Putamen (tissue), 1 donor: ENCODE measurements around the gene ARL15.
"Not testable (repeated sequence)": the region's sequence is repeated elsewhere in the genome, so short reads cannot be mapped to it uniquely, and the experiment has no call there.

Source experiments
- DNase-seq: peaks from one replicate; pipeline ENCODE4 v3.0.0-alpha.2; 2016; ENCODE audit warnings: low spot score

The ARL15 gene

DNA sequence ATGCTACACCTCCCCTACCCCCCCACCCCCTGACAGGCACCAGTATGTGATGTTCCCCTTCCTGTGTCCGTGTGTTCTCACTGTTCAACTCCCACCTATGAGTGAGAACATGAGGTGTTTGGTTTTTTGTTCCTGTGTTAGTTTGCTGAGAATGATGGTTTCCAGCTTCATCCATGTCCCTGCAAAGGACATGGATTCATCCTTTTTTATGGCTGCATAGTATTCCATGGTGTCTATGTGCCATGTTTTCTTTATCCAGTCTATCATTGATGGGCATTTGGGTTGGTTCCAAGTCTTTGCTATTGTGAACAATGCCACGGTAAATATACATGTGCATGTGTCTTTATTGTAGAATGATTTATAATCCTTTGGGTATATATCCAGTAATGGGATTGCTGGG, 328.1 kb downstream of the ARL15 start:
- DNase-seq: not testable (repeated sequence)

DNA sequence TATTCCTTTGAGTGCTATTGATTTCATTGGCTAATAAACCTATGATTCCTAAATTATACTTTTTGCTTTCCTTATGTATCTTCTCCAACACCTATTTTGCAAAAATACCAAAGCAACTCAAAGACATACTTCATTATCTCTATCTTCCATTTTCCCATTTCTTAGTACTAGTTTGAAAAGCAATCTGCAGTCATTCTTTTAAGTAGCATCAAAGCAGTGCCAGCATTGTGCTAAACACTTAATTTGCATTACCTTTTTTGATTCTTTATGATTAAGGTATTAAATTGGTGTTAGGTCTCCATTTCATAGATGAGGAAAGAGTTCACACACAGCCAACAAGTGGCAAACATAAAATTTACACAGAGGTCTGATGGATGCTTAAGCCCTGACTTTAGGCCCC, 330.3 kb downstream of the ARL15 start:
- no peak for DNase-seq

DNA sequence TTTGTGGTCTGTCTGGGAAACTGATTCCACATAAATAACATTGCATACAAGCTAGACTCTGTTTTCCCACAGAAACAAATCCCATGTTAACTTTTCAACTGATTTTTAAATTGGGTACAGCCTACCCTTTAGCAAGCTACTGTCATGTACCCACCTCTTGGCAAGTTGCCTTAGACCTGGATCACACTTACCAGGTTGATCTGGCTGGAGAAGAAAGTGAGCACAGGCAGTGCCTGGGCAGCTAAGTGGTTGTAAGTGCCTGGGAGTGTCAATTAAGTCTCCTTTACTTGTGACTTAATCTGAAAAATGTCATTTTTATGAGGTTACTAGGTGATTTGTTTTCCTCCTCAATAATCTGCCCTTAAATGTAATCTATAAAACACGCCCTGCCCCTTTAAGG, 336.4 kb downstream of the ARL15 start:
- DNase-seq: no peak

DNA sequence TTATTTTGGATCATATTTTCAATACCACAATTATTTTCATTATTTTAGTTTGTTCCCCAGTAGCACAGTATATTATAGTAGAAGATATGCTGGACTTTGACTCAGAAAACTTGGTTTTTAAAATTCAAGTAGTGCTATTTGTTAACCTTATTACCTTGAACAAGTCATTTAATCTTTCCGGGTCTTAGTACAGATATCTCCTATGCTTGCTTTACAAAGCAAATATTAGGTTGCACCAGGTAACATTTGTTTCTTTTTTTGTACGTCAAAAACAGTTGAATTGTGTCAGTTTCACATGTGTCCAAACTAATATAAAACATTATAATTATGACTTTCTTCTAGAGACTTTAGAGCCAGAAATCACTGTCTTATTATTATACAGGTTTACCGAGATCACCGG, 338.1 kb downstream of the ARL15 start:
- DNase-seq: no peak

DNA sequence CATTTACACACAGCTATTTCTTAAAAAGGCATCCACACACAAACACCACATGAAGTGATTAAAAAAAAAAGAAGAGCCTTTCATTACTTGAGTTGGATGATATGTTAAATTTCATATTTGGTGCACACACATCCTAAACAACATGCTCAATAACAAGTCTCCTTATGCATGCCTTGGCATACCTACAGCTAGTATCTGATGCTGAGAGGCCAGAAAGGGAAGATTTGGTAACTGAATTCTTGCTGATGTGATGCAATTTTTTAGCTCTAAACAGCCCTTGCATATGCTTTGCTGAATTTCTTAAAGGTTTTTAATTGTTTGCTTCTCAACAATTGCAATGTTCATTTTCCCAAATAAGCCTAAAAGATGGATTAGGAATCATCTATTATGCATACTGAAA, 338.8 kb downstream of the ARL15 start:
- DNase-seq: no peak

DNA sequence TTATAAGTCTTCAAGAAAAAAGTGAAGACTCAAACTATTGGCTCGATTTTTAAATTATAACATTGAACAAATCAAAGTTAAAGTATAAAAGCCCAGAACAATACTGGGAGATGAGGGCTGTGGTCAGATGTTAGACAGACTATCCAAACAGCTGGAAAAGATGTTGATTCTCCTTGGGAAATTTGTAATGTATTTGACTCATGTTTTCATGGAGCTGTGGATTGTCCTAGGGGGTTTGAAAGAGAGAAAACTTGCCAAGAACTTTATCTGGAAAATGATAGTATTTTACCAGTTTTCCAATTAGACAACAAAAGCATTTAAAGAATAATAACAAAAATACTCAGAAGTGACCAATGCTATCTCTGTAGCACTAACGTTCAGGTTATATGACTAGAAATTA, 339.2 kb downstream of the ARL15 start:
- DNase-seq: no peak

DNA sequence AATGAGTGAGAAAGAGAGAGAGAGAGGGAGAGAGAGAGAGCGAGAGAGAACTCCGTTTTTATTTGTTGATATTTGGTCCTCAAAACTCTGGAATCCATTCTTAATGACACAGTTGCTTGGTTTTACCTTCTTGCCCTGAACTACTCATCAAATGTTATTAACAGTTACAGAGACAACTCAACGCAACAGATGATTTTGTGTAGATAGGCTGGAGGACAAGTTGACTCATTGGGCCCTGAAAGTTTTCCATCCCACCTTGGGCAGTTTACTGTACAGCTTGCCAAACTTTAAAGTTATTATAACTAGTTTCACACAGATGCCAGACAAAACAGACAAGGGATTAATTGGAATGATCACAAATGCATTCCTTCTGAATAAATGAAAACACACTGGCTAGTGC, 339.9 kb downstream of the ARL15 start:
- DNase-seq: no peak

DNA sequence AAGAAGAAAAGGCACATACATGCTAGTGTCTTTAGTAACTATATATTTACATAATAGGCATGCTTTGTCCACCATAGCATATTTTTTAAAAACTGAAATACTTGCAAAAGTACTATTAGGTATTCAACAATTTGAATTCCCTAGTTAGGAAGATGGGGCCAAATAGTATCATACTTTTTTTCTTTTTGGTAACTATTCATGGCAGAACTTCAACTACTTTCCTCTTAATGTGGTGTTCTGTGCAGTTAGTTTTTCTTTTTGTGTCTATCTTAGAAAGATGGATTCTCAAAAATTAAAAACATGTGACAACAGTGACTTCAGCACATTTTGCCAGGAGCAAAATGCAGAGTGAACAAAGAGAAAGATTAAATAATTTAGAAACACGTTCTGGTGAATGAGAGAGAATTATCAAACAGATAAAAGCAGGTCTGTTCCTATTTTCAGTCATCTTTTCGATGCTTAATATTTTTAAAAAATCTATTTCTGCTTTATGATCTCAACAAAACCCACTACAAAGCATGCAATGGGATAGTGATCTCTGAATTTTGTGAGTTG, 341.1 kb downstream of the ARL15 start:
- DNase-seq: no peak

DNA sequence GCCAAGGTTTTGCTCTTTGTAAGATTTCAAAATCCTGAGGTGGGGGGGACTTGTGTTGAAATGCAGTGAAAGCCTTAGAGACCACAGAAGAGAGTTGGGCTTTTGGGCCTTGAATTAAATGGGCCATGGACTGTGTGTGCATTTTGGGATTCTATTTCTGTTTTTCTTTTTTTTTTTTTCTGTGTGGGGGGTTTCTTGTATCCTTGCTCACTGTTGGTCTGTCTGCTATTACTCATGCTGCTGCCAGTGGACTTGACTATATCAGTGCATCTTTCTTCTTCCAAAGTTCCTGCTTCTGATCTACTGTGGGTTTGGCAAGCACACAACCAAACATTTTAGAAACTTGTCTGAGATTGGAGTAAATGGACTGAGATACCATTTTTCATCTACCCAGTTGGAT, 344.9 kb downstream of the ARL15 start:
- DNase-seq: no peak

DNA sequence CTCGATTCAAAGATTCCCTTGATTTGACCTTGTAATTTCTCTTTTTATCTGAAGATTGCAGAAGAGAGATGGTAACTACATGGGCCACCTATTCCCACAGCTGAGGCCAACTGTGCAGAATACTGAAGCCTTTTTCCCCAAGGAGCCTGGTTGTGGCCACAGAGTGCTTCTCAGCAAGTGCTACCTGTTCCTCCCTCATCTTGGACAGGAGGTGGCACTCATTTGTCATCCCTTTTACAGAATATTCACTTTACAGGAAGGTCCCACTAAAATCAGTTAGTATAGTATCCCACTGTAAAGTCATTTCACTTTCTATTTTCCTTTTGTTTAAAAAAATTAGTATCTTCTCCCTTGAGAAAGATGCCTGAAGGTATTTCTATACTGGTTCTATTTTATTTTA, 346.4 kb downstream of the ARL15 start:
- no peak for DNase-seq

DNA sequence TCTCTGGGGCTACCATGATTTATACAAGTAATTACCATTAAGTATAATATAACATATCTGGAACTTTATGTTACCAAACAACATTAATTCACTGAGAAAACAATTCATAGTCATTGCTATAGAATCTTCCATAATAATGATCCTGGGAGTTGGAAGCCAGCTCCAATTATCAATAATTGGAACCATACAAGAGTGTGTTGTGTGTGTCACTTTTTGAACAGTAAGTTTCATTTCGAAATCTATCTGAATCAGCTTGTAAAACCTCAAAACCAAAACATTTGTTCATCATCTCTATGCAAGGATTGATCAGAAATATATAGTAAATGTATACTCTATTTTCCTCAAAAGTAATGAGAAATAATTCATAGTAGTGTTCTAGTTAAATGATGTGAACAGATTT, 348.1 kb downstream of the ARL15 start:
- DNase-seq: no peak

DNA sequence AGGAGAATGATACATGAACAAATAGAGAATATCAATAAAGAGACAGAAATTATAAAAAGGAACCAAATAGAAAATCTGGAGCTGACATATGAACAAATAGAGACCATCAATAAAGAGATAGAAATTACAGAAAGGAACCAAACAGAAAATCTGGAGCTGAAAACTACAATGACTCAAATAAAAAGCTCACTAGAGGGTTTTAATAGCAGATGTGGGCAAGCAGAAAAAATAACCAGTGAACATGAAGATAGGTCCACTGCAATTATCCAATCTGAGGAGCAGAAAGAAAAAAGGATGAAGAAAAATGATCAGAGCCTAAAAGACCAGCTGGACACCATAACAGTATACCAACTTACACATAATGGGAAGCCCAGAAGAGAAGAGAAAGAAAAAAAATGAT, 353.7 kb downstream of the ARL15 start:
- no peak for DNase-seq

DNA sequence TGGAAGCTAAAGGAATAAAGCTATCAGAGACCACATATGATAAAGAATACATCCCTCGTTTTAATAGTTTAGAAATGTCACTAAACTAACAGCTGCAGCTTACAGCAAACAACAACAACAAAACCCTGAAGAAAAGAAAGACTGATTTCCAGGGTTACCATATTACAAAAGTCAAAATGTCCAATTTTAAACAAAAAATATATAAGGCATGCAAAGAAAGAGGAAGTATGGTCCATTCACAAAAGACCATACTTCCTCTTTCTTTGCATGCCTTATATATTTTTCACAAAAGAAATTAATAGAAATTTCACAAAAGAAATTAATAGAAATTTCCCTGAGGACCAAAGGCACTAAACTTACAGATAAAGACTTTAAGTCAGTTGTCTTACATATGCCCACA, 354.2 kb downstream of the ARL15 start:
- DNase-seq: no peak

DNA sequence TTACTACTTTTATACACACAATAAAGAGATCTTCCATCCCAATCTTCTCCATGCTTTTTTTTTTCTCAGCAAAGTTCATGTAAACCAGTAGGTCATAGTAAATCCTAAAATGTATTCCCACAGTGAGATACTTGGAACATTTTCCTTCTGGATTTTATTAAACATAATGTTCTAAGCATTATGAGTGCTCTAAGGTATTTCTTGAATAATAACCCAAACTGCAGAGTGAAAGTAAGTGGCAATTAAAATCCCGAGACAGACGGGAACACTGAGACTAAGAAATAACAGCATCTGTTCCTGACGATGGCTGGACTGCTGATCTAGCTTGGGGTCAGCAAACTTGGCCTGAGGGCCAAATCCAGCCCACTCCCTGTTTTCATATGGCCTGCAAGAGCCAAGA, 359.8 kb downstream of the ARL15 start:
- DNase-seq: no peak

DNA sequence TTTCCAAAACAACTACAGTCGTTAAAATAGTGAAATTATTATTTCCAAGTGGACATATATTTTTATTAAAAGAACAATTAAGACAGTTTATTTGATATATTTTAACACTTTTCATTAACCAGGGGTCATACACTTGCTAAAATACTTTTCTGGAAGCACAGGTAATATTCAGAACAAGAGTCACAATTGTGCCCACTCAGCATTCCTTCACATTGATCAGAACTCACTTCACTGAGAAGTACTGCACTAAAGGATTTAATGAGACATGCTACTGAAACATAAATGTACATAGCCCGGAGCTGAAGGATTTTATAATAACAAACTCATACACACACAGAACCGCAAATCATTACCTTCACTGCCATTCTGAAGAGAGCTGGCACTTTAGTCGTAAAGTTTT, 361.8 kb downstream of the ARL15 start:
- no peak for DNase-seq

DNA sequence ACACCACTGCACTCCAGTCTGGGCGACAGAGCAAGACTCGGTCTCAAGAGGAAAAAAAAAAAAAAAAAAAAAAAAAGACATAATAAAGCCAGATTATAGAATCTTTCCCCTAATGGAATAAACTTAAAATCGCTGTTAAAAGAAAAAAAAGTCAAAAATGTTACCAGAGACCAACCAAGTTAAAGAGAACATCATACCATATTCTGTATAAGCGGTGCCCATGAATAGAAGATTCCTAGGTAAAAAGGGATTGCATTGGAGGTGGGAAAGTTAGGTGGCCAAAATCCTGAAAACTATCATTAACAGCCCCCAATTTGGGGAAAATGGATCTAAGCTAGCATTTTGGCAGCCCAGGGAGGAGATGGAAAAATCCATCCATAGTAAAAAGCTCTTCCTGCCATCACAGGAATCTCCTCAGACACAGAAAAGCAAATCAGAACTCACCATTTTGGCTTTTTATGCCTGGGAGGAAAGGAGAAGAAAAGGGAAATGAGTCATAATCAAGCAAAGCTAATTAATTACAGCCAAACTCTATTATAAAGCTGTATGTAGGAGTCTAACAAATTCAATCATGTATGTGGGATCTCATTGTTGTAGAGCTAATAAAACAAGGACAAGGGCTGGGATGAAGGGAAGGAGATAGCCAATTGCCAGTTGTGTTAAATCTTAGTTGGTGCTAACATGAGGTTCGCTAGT, 363.8 kb downstream of the ARL15 start:
- DNase-seq: no peak

DNA sequence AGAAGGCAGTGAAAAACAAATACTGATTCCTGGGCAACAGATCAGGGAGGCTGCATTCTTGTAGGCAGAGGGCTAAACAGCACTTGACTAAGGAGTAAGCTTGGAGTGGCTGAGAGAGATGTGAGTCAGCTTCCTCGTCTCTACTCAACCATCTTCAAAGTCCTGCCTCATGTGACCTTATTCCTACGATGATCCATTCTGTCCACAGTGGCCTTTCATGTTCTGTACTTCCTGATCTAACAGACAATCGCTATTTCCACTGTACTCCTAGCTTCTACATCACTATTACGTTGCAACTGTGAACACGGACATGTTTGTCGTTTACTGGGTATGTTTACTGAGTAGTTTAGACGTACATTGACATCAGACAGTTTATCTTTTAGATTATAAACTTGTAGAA, 365.4 kb downstream of the ARL15 start:
- DNase-seq: no peak

DNA sequence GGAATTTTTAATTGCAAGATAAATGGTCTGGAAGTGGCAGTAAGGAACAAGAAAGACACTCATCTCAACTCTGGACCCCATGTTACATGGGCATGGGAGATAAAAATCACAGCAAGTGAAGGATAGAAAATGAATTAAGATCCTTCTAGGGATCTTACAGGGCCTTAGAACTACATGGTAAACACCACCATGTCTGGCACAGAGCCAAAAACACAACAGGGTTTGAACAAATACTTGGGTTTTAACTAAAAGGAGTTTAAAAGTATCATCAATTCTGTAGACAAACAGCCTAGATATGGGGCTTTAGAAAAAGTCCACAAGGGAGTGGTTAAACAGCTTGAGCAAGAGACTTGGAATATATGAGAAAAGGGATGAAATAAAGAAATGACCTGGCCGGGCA, 366.4 kb downstream of the ARL15 start:
- no peak for DNase-seq

DNA sequence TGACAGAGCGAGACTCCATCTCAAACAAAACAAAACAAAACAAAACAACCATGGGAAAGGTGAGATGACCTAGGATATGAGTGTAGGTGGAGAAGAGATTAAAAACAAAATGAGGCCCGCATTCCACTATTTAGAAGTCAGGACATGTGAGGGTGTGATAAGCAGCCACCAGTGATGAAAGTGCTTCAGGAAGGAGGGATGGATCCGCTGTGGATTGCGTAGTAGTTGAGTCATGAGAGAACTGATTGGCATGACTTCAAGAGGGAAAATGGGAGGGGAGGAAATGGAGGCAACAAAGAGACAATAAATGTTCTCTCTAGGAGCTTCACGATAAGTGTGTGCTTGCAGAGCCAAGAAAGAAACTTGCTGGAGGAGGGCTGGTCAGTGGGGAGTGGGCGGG, 367.6 kb downstream of the ARL15 start:
- no peak for DNase-seq

DNA sequence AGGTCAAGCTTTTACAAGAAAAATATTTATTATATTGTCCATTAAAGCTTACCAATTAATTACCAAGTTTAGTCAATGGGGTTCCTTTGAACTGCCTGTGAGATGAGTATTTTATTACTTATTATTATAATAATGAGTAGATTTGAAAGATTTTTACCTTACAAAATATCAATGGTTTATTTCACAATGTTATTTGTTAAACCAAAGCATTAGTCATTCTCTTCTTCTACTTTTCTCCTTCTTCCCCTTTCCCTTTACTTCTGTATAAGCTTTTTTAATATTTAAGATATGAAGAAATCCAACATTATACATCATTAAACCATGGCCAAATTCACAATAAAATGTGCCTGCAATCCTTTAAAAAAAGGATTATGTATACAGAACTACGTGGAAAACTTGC, 369.5 kb downstream of the ARL15 start:
- DNase-seq: no peak

DNA sequence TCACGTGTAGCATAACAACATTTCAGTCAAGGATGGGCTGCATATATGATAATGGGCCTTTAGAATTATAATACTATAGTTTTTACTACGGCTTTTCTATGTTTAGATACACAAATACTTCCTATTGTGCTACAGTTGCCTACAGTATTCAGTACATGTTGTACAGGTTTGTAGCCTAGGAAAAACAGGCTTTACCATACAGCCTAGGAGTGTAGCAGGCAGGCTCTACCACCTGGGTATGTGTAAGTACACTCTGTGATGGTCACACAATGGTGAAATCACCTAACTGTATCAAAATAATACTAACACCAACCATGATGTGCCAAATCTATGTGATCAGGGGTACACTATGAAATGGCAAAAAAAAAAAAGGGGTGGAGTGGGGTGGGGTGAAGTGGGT, 372.9 kb downstream of the ARL15 start:
- DNase-seq: no peak

DNA sequence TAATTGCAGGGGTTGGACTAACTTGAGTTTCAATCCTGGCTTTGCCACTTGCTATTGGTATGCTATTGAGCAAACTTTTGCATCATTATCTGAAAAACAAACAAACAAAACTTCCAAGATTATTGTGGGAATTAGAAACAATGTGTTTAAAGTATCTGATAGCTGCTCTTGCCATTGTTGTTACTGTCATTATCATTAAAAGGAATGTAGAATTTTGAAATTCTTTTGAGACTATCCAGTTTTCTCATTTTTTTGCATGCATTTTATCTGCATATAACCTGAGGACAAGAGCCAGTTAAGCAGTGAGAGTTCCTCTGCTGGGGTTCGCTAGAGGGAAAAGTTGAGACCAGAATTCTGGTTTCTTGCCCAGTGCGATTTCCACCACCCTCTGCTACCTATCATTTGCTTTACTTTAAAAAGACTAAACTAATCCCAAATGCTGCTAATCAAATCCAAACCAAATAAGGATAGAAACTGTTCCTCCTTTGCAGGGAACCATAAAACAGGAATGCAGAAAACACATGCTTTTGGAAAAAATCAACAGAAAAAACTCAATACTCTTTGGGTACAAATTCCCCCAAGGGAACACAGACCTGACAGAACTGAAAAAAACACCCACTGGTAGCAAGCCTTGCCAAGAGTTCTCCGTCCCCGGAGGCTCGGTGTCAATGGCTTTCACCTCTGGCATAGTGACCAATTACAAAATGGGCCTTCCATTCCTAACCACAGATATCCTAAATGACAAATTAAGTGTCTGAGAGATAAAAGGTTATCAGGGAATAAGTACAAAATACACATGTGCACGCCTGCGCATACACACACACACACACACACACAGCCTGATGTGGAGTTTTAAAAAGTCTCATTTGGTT, 373.7 kb downstream of the ARL15 start:
- no peak for DNase-seq

DNA sequence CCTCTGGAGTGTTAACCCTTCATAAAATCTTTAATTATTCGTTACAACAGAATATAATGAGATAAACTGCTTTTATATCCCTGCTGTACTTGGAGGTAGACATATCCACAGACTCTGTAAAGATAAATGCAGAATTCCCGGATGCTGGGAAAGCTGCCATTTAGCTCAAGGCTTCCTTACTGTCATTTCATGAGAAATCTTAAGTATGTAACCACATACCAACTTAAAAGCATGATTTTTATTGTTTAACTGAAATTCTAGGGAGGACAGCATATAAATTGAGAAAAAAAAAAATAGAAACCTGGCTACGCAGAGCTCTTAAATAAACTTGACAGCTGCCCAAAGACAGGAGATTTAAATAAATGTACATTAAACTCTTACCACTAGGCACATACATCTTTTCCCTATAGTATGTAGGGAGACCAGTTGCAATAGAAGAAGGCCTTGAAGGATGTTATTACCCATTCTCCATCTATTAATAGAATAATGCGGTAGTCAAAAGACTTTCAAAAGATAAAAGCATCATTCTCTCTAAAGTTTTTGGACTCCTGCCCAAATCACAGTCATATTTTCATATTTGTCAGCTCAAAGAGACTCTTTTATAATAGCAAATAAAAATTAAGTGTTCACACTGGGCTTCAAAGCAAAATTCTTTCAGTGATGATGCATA, 376.1 kb downstream of the ARL15 start:
- no peak for DNase-seq
